Stimulated activated naive CD8-positive, alpha-beta T cell treated with anti-CD3 and anti-CD28 coated beads, Interleukin-15, Interleukin-2, amounts not matched to agents 100 ng/mL and 50 ng/mL, for 24 hours (primary cell): ENCODE measurements around the gene NOP9.
"Not testable (repeated sequence)": the region's sequence is repeated elsewhere in the genome, so short reads cannot be mapped to it uniquely, and the experiment has no call there.

Experiments
- H3K27ac Mint-ChIP-seq: one replicate; pipeline ENCODE4 v1.8.0; 2021; ENCODE audit warnings: mild to moderate bottlenecking, mixed read lengths
- H3K27me3 Mint-ChIP-seq: one replicate; pipeline ENCODE4 v1.8.0; 2021; ENCODE audit warnings: mixed read lengths
- H3K36me3 Mint-ChIP-seq: one replicate; pipeline ENCODE4 v1.8.0; 2021; ENCODE audit warnings: low read depth, mixed read lengths
- H3K4me1 Mint-ChIP-seq: one replicate; pipeline ENCODE4 v1.8.0; 2021; ENCODE audit warnings: low read depth, mixed read lengths
- H3K4me3 Mint-ChIP-seq: one replicate; pipeline ENCODE4 v1.8.0; 2021; ENCODE audit warnings: mild to moderate bottlenecking, mixed read lengths
- H3K9me3 Mint-ChIP-seq: one replicate; pipeline ENCODE4 v1.8.0; 2021; ENCODE audit warnings: mixed read lengths

NOP9 gene

GRCh38 chr14:24349742-24350141 lies 50.1 kb downstream of the NOP9 start:
- no peak overlapping the region for H3K27ac Mint-ChIP-seq
- peaks cover 57% of the 10 kb centered on the region for H3K27me3 Mint-ChIP-seq

GRCh38 chr14:24351517-24351916 lies 51.9 kb downstream of the NOP9 start:
- H3K36me3 Mint-ChIP-seq = no peaks in the 10 kb centered on the region
- peaks cover 8% of the 10 kb centered on the region for H3K4me1 Mint-ChIP-seq
- H3K4me3 Mint-ChIP-seq = no peak overlapping the region
- H3K27ac Mint-ChIP-seq = no peak overlapping the region
- no peaks in the 10 kb centered on the region for H3K9me3 Mint-ChIP-seq
- peaks cover 51% of the 10 kb centered on the region for H3K27me3 Mint-ChIP-seq

More at GRCh38 chr14:24349742-24350141, 50.1 kb downstream of the NOP9 start:
- H3K9me3 Mint-ChIP-seq = no peaks in the 10 kb centered on the region
- H3K4me3 Mint-ChIP-seq = no peak overlapping the region
- no peaks in the 10 kb centered on the region for H3K36me3 Mint-ChIP-seq
- H3K4me1 Mint-ChIP-seq = peaks cover 8% of the 10 kb centered on the region

GRCh38 chr14:24353559-24354481 lies 54.2 kb downstream of the NOP9 start:
- no peak overlapping the region for H3K27ac Mint-ChIP-seq

GRCh38 chr14:24354482-24354825 lies 54.8 kb downstream of the NOP9 start:
- peaks cover 42% of the 10 kb centered on the region for H3K27me3 Mint-ChIP-seq
- not testable (repeated sequence) for H3K4me3 Mint-ChIP-seq, H3K9me3 Mint-ChIP-seq

More at GRCh38 chr14:24353559-24354481, 54.2 kb downstream of the NOP9 start:
- no peaks in the 10 kb centered on the region for H3K36me3 Mint-ChIP-seq
- no peak overlapping the region for H3K4me3 Mint-ChIP-seq
- peaks cover 8% of the 10 kb centered on the region for H3K4me1 Mint-ChIP-seq
- no peaks in the 10 kb centered on the region for H3K9me3 Mint-ChIP-seq
- peaks cover 45% of the 10 kb centered on the region for H3K27me3 Mint-ChIP-seq

GRCh38 chr14:24355009-24355408 lies 55.4 kb downstream of the NOP9 start:
- H3K36me3 Mint-ChIP-seq = no peaks in the 10 kb centered on the region
- peaks cover 42% of the 10 kb centered on the region for H3K27me3 Mint-ChIP-seq
- H3K4me3 Mint-ChIP-seq = no peak overlapping the region
- peaks cover 8% of the 10 kb centered on the region for H3K4me1 Mint-ChIP-seq
- H3K27ac Mint-ChIP-seq = no peak overlapping the region
- no peaks in the 10 kb centered on the region for H3K9me3 Mint-ChIP-seq

More at GRCh38 chr14:24354482-24354825, 54.8 kb downstream of the NOP9 start:
- H3K27ac Mint-ChIP-seq, H3K36me3 Mint-ChIP-seq, H3K4me1 Mint-ChIP-seq: not testable (repeated sequence)

- H3K9me3 Mint-ChIP-seq = no peaks in the 10 kb centered on the region
- no peak overlapping the region for H3K27ac Mint-ChIP-seq
- H3K4me3 Mint-ChIP-seq = no peak overlapping the region
- no peaks in the 10 kb centered on the region for H3K36me3 Mint-ChIP-seq
- H3K27me3 Mint-ChIP-seq = peaks cover 37% of the 10 kb centered on the region
- H3K4me1 Mint-ChIP-seq = peaks cover 8% of the 10 kb centered on the region
Measured at GRCh38 chr14:24356208-24356607, 56.6 kb downstream of the NOP9 start.
